Measurements from ENCODE around the gene ADAM30.

Gene ADAM30

GRCh38 chr1:119906927-119907652 is 10.8 kb upstream of the ADAM30 start:
- no peak for DNase-seq

DNA sequence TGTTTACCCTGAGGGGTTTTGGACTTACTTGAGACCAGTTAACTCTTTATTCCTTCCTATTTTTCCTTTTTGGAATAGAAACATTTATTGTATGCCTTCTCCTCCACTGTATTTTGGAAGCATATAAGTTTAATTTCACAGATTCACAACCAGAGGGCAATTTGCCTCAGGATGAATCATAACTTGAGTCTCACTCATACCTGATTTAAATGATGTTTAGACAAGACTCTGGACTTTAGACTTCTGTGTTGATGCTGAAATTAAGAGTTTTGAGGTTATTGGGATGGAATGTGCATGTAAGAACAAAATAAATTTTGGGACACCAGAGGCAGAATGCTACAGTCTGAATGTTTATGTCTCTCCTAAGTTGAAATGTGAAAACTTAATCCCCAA is 7.1 kb upstream of the ADAM30 start:
- DNase-seq: no peak

GRCh38 chr1:119902775-119903442 is 6.6 kb upstream of the ADAM30 start:
- no peak for DNase-seq

- no peak for DNase-seq
These were observed 2.8 kb upstream of the ADAM30 start for GRCh38 chr1:119898981-119899720.

- no peak for DNase-seq
These were observed 2.2 kb upstream of the ADAM30 start for GRCh38 chr1:119898530-119898929.

DNA sequence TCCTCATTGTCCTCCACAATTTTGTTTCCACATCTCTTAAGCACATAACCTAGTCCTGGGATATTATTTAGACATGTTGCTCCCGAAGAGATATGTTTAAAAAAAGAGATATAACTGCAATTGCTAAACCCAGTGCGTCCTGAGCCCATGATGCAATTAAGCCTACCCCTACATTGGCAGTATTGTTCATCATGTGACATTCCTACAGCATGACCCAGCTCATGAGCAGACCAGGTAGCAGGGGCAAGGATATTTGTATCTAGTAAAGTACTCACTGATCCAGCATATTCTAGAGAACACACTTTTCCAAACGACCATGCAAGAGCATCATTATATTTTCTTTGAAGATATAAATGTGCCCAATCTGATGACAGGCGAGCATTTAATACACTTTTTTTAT is 1.2 kb downstream of the ADAM30 start:
- no peak for DNase-seq

- no peak for DNase-seq
These were observed 2.3 kb downstream of the ADAM30 start for GRCh38 chr1:119893827-119894700.

GRCh38 chr1:119893238-119893791 is 3.0 kb downstream of the ADAM30 start:
- DNase-seq: no peak

- no peak for DNase-seq
These were observed 4.9 kb downstream of the ADAM30 start for GRCh38 chr1:119891386-119891785.

DNA sequence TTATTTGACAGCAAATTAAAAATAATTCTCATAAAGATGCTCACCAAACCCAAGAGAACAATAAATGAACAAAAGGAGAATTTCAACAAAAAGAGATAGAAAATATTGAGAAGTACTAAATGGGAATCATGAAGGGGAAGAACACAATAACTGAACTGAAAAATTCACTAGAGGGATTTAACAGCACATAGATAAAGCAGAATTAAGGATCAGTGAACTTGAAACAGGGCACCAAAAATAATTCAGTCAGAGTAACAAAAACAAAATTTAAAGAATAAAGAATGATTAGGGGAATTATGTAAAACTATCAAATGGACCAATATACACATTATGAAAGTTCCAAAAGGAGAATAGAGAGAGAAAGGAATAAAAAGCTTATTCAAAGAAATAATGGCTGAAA is 7.8 kb downstream of the ADAM30 start:
- no peak for DNase-seq

DNA sequence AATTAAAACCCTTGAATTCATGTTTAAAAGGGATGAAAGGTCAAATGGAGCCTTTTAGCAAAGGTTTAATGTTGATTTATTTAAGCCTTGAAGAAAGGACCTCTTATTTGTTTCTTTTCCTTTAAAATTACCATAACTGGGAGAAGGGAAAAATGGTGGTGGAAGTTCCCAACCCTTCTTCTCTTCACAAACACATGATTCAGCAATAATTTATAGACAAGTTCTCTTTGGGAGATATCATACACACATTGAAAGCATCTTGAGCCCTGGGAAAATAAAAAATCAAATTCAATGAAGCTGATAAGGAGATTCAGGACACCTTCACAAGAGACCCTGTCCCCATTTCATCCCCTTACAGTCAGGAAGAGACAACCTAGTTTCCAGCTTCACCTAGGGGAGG is 8.9 kb downstream of the ADAM30 start:
- DNase-seq: no peak

- DNase-seq: peak; percentile 34
These were observed 10.2 kb downstream of the ADAM30 start for GRCh38 chr1:119885903-119886783.

DNA sequence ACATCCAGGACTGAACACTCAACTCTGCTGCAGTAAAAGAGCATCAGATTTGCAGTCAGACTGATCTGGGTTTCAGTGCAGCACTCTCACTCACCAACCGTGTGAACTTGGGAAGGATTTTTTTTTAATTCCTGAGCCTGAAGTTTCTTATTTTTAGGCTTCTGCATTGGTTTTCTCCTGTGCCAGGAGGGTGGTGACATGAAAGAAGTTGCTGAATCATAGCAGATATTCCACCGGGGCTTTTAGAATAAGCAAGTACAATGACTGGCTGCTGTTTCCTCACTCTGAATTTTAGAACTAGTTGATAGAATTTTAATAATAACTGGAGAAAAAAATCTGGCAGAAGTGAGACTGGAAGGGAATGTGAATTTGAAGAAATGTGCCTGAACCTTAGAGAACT is 11.6 kb downstream of the ADAM30 start:
- no peak for DNase-seq

DNA sequence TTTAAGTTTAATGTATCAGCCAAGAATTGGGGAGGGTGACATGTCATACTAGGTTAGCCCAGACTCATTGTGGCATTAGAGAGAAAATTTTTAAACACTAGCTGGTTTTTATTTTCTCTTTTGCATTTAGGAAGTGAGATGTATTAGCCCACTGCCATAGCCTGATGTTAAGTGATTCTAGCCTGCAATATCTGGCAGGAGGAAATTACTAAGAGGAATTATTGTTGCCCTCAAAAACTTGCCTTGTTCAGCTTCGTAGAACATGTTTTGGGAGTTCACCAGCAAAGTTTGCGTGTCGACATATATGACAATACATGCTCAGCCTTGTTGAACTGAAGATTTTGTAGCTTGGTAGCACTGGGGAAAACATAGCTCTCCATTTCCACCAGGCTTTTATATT is 12.5 kb downstream of the ADAM30 start:
- DNase-seq: no peak

DNA sequence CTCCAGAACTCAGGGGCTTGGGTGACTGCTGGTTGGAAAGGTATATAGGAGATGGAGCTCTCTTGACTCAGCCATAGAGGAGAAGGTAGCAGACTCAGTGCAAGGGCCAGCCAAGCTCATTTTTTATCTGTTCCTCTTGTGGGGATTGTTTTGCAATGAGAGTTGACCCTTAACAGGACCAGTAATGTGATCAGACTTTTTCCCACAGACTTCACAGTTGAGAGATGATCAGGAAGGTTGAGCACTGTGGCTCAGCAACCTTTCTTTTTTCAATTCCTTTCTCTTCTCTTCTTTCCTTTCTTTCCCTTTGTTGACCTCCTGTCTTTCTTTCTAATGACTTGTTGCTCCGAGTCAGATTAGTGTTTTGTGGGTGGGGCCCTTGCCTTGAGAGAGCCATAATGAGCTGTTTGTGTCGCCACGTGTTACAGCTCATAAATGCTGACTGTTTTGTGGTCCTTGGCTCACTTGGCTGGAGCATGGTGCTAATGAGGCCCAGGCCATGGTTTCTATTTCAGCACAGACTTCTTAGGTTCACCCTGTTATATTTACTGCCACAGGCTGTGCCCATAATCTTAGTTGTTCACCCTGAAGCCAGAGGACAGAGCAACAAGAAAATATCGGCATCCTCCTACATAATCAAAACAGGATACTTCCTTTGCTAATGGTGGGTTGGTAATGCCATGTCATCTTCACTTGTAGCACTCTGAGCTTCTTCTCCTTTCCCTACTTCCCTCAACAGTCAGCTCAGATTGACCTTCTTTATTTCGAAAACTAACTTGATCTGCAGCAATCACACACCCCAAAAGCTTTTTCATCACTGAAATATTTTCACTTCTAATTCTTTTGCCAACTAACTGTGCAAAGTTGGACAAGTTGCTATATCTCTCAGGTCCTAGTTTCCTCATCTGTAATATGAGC is 13.9 kb downstream of the ADAM30 start:
- DNase-seq: no peak

DNA sequence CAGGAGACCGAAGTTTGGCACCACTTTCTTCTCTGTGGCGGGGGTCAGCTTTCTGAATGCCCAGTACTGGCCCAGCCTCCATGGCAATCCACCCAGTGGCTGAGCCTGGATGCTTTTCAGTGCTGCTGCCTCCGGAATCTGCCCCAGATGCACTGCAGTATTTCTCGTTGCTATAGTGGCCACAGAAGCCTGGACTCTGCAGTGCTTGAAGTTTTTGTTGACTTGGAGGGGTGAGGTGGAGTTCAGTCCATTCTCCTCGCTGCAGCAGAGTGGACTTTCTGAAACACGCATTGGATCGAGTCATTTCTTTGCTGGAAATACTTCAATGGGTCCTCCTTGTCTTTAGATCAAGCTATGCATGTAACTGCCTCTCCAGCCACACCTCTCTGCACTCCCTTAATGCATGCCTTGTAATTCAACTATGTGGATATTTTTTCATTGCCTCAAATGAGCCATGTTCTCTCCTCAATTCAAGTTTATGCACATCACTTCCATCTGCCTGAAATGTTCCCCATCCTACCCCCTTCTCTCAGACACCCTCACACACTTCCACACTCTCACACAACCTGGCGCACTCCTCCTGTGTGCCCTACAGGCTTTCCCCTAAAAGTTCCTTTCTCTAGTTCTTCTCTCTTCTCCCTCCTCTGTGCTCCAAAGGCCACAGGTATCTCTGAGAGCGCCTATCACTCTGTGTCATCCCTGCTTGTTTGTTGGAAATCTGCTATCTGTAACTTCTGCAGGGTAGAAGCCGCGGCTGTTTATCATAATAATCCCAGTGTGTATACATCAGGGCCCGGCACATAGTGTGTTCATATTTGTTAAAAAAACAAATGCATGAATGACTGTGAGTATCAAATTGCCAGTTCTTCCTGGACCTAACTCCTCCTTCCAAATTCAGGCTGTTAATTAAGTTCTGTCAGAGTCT is 16.5 kb downstream of the ADAM30 start:
- no peak for DNase-seq

GRCh38 chr1:119878171-119878570 is 18.1 kb downstream of the ADAM30 start:
- no peak for DNase-seq

DNA sequence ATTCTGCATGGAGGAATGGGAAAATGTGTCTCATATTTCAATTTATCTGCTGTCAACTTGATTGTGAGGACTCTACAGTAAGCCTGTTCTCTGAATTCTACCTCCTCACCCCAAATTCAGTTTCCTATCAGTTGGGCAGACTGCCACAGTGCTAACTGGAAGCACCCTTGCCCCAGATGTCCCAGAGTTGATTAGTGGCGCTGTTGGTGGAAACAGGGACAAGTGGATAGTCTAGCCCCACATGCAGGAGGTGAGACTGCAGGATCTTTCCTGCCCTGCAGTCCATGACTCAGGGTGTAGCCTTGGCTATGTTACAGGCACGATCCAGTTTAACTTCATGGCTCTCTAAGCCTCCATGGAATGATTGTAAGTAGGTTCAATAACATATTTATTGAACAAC is 22.1 kb downstream of the ADAM30 start:
- no peak for DNase-seq

Measured in effector CD8-positive, alpha-beta T cell (primary cell).